Tibial nerve (tissue), 3 donors: ENCODE results near the gene SERINC1.

Source experiments
- CTCF ChIP-seq, 5 experiments: fragments of 200-600 bp in 3 of 5; fragments of 450-650 bp in 2 of 5; sonication (generic) in 3 of 5; IDR thresholded peaks; one replicate each; pipeline ENCODE4 v1.5.1; 2016 to 2019; ENCODE audit warnings: antibody characterized with exemption in 5 of 5, mild to moderate bottlenecking in 3 of 5, moderate library complexity in 2 of 5
- POLR2A ChIP-seq, 2 donors: fragments of 450-650 bp; IDR thresholded peaks; one replicate each; pipeline ENCODE4 v1.6.1; 2017; ENCODE audit warnings: antibody characterized with exemption in 2 of 2, mild to moderate bottlenecking in 2 of 2, moderate library complexity in 2 of 2

GRCh38 chr6:122399348-122400120, 72.1 kb downstream of the SERINC1 start, which contains the start of gene HSF2:
- TF ChIP-seq CTCF (IDR thresholded peaks at IDR 0.05) (peak in 3 of 5 experiments; percentile 21 to 50 (median 42)), POLR2A (IDR thresholded peaks at IDR 0.05) (peak in 1 of 2 donors; percentile 57)
